Spleen (tissue), 7 donors: ENCODE measurements around the gene ATP6V0B.

Source experiments
- POLR2A ChIP-seq, 3 donors: fragments of 450-650 bp; IDR thresholded peaks; one replicate each; pipeline ENCODE4 v1.5.1; 2017; ENCODE audit warnings: antibody characterized with exemption in 3 of 3, mild to moderate bottlenecking in 1 of 3
- TF ChIP-seq, protein P1 (sequence below), 11 experiments: fragments of 200-600 bp in 7 of 11; fragments of 450-650 bp in 4 of 11; sonication (generic) in 4 of 11; IDR thresholded peaks in 8 of 11; conservative IDR thresholded peaks in 3 of 11; 1 replicate in 7 of 11; 2 replicates in 4 of 11; pipeline versions ENCODE4 v1.4.0 to v1.8.0; 2016 to 2021; ENCODE audit warnings: antibody characterized with exemption in 11 of 11, inconsistent platforms in 4 of 11, mild to moderate bottlenecking in 1 of 11
- donor health status: DM: no; HTN: no; CAD: no; lungs with moderate emphysema.
- donor health status: DM: no; HTN: no; CAD: no.
- donor health status: DM: no; HTN: no; CAD: no.

DNA sequence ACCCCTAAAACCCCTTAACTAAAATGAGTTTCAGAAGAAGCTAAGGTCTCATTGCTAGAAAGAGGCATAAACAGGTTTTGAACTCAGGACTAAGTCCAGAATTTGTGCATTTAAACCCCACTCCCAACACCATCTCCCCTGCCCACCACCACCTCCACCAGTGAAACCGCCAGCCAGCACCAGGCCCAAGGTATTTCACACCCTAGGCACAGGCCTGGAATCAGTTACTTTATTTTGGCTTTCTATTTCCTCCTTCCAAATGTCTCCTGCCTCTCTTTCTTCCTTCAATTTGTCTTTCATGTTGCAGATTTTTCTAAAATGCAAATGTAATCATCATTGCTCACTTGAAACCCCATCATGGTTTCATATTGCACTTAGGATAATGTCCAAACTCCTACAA, 29.9 kb upstream of the ATP6V0B start:
- TF ChIP-seq, protein P1, sequence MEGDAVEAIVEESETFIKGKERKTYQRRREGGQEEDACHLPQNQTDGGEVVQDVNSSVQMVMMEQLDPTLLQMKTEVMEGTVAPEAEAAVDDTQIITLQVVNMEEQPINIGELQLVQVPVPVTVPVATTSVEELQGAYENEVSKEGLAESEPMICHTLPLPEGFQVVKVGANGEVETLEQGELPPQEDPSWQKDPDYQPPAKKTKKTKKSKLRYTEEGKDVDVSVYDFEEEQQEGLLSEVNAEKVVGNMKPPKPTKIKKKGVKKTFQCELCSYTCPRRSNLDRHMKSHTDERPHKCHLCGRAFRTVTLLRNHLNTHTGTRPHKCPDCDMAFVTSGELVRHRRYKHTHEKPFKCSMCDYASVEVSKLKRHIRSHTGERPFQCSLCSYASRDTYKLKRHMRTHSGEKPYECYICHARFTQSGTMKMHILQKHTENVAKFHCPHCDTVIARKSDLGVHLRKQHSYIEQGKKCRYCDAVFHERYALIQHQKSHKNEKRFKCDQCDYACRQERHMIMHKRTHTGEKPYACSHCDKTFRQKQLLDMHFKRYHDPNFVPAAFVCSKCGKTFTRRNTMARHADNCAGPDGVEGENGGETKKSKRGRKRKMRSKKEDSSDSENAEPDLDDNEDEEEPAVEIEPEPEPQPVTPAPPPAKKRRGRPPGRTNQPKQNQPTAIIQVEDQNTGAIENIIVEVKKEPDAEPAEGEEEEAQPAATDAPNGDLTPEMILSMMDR (IDR thresholded peaks at IDR 0.05 in 8 of 11, conservative IDR thresholded peaks at IDR 0.05 in 3 of 11) = no peak
- TF ChIP-seq POLR2A (IDR thresholded peaks at IDR 0.05) = no peak
